CD8-positive, alpha-beta memory T cell (primary cell): ENCODE data around the gene SPOCK1. TPM values are rescaled to one million over a fixed set of nuclear protein-coding genes. Genes with fewer than 3 reads are reported as not detected.
A peak's percentile ranks its signal among the peaks of the same experiment; 100 is the strongest.

Experiments
- CTCF ChIA-PET: fragments of 350-600 bp; sonication (Branson Sonifier 250); formaldehyde crosslinking; loops from one replicate; lab custom pipeline; 2021; ENCODE audit warnings: antibody characterized with exemption; lab: Charles Lee
- POLR2A ChIA-PET: fragments of 350-600 bp; sonication (Branson Sonifier 250); formaldehyde crosslinking; loops from one replicate; lab custom pipeline; 2021; ENCODE audit warnings: antibody characterized with exemption; lab: Charles Lee
- DNase-seq, 5 donors: peaks; one replicate each; pipeline versions ENCODE4 v3.0.0 to v3.0.0-alpha.2; 2020 to 2022; ENCODE audit warnings: mixed read lengths in 1 of 5
- H3K27ac ChIP-seq: one replicate; pipeline ENCODE4 v1.7.0; 2013; ENCODE audit warnings: low read depth, mild to moderate bottlenecking, low read length, moderate library complexity
- H3K27me3 ChIP-seq: 2 replicates; pipeline ENCODE4 v1.7.0; 2013; ENCODE audit warnings: low read length, mild to moderate bottlenecking; ENCODE audit not compliant: insufficient read depth, poor library complexity, severe bottlenecking
- H3K36me3 ChIP-seq: 2 replicates; pipeline ENCODE4 v1.7.0; 2013; ENCODE audit warnings: mild to moderate bottlenecking, low read length, moderate library complexity; ENCODE audit not compliant: insufficient read depth
- H3K4me1 ChIP-seq: 2 replicates; pipeline ENCODE4 v1.7.0; 2013; ENCODE audit warnings: mild to moderate bottlenecking, low read length, moderate library complexity; ENCODE audit not compliant: insufficient read depth
- H3K4me3 ChIP-seq: 2 replicates; pipeline ENCODE4 v1.7.0; 2013; ENCODE audit warnings: mild to moderate bottlenecking, low read length
- H3K9me3 ChIP-seq: 2 replicates; pipeline ENCODE4 v1.7.0; 2013; ENCODE audit warnings: mild to moderate bottlenecking, low read length
- H3K27ac Mint-ChIP-seq, 8 donors: one replicate each; pipeline ENCODE4 v1.8.0; 2020 to 2021; ENCODE audit warnings: mixed read lengths in 8 of 8, mild to moderate bottlenecking in 6 of 8, inconsistent platforms in 3 of 8, moderate library complexity in 3 of 8
- H3K27me3 Mint-ChIP-seq, 2 donors: one replicate each; pipeline ENCODE4 v1.8.0; 2020 to 2021; ENCODE audit warnings: mixed read lengths in 2 of 2, mild to moderate bottlenecking in 1 of 2, moderate library complexity in 1 of 2
- H3K36me3 Mint-ChIP-seq, 3 donors: one replicate each; pipeline ENCODE4 v1.8.0; 2020 to 2021; ENCODE audit warnings: mixed read lengths in 3 of 3, inconsistent platforms in 1 of 3, mild to moderate bottlenecking in 1 of 3
- H3K4me1 Mint-ChIP-seq, 3 donors: one replicate each; pipeline ENCODE4 v1.8.0; 2020 to 2021; ENCODE audit warnings: mixed read lengths in 3 of 3, inconsistent platforms in 1 of 3, mild to moderate bottlenecking in 1 of 3
- H3K4me3 Mint-ChIP-seq, 7 donors: one replicate each; pipeline ENCODE4 v1.8.0; 2020 to 2021; ENCODE audit warnings: mixed read lengths in 7 of 7, mild to moderate bottlenecking in 6 of 7, moderate library complexity in 4 of 7, inconsistent platforms in 2 of 7
- H3K9me3 Mint-ChIP-seq, 5 donors: one replicate each; pipeline ENCODE4 v1.8.0; 2020 to 2022; ENCODE audit warnings: mixed read lengths in 5 of 5, mild to moderate bottlenecking in 3 of 5, moderate library complexity in 2 of 5, inconsistent platforms in 1 of 5
- polyA plus RNA-seq: library from polyadenylated mRNA; unstranded; fragments of 300-500 nt; fragmentation: Illumina TruSeq; gene quantifications from one replicate; pipeline ENCODE4 v1.2.3, GENCODE V29; 2021
- total RNA-seq, 2 experiments: library from RNA; stranded (reverse); gene quantifications; one replicate each; pipeline ENCODE4 v1.2.3, GENCODE V29; 2021

The SPOCK1 gene
- total and polyA plus RNA-seq, 3 experiments from 2014 or later = not detected

GRCh38 chr5:137200906-137201700 lies 298.0 kb downstream of the SPOCK1 start:
- no peaks in the 10 kb centered on the region for H3K36me3 ChIP-seq
- H3K9me3 ChIP-seq = no peaks in the 10 kb centered on the region
- no peaks in the 10 kb centered on the region for H3K4me1 ChIP-seq
- Mint-ChIP-seq H3K9me3 (peaks cover 0 to 2% (median 0%) of the 10 kb centered on the region in 5 donors), H3K27ac (no peak overlapping the region), H3K4me3 (no peak overlapping the region), H3K36me3 (no peaks in the 10 kb centered on the region), H3K4me1 (no peaks in the 10 kb centered on the region), H3K27me3 (peaks cover 10 to 13% of the 10 kb centered on the region in 2 donors)
- H3K27ac ChIP-seq = no peak overlapping the region
- no peak for DNase-seq
- POLR2A ChIA-PET = no interaction called here
- H3K4me3 ChIP-seq = no peak overlapping the region
- CTCF ChIA-PET = no interaction called here
- H3K27me3 ChIP-seq = no peaks in the 10 kb centered on the region

DNA sequence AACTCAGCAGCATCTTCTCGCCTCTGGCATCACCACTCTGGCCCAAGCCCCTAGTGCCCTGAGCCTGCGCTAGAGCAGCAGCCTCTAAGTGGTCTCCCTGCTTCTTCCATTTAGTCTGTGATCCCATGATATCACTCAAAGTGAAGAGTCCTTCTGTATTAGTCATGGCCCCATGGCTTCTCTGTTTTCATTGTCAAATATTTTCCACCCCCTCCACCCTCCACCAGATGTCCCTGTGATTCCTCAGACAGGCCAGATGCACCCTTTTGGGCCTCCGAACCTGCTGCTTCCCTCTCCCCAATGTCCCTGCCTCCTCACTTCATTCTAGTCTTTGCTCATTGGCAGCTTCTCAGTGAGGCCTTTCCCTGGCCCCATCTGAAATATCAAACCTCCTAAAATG lies 299.2 kb downstream of the SPOCK1 start:
- H3K27me3 Mint-ChIP-seq = peaks cover 7 to 9% of the 10 kb centered on the region in 2 donors
- no peaks in the 10 kb centered on the region for H3K4me1 ChIP-seq
- no peaks in the 10 kb centered on the region for H3K9me3 ChIP-seq
- ChIA-PET CTCF (no interaction called here), POLR2A (no interaction called here)
- no peaks in the 10 kb centered on the region for H3K36me3 Mint-ChIP-seq
- H3K4me1 Mint-ChIP-seq = no peaks in the 10 kb centered on the region
- H3K9me3 Mint-ChIP-seq = peaks cover 0 to 3% (median 2%) of the 10 kb centered on the region in 5 donors
- H3K4me3 ChIP-seq = no peak overlapping the region
- H3K4me3 Mint-ChIP-seq = no peak overlapping the region
- no peaks in the 10 kb centered on the region for H3K27me3 ChIP-seq
- DNase-seq = no peak
- H3K36me3 ChIP-seq = no peaks in the 10 kb centered on the region
- H3K27ac Mint-ChIP-seq = no peak overlapping the region
- H3K27ac ChIP-seq = no peak overlapping the region

DNA sequence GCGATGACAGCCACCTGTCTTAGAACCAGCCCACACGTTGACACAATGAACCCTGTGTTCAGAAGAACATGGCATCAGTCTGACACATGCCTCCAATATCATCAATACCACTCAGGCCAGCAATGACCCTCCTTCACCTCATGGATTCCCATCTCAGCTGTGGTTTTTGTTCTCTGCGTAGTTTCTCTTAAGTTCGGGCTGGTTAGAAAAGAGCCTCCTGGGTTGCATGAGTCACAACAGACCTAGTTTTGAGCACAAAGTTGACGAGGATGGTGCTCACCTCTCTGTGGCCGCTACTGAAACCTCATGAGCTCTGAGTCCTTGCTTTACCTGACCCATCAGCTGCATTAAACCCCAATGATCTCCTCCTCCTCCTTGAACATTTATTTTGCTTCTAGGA lies 299.9 kb downstream of the SPOCK1 start:
- no peak for DNase-seq
- ChIA-PET CTCF (no interaction called here), POLR2A (no interaction called here)
- no peaks in the 10 kb centered on the region for H3K9me3 ChIP-seq
- Mint-ChIP-seq H3K27ac (peak overlapping the region in 1 of 8 donors; percentile 52), H3K4me3 (no peak overlapping the region), H3K27me3 (peaks cover 0 to 6% of the 10 kb centered on the region in 2 donors), H3K4me1 (no peaks in the 10 kb centered on the region), H3K9me3 (peaks cover 0 to 3% (median 2%) of the 10 kb centered on the region in 5 donors), H3K36me3 (no peaks in the 10 kb centered on the region)
- no peaks in the 10 kb centered on the region for H3K4me1 ChIP-seq
- no peaks in the 10 kb centered on the region for H3K36me3 ChIP-seq
- H3K4me3 ChIP-seq = no peak overlapping the region
- H3K27me3 ChIP-seq = no peaks in the 10 kb centered on the region
- no peak overlapping the region for H3K27ac ChIP-seq

DNA sequence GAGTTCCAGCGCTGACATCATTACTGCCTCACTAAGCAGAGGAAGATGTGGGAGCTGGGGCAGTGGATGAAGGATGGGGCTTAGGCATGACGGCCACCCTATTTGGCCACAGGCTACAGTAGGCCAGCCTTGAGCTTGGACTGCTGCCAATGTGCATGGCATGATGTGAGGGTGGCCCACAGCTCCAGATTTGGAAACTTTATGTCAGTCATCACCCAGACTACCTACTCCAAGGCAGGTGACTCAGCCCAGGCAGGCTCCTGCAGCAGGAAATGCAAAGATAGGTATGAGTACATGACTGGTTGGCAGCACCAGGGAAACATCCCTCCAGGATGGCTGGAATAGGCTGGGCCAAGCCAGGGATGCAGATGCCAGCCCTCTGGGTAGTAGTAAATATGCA lies 303.6 kb downstream of the SPOCK1 start:
- H3K27ac ChIP-seq = no peak overlapping the region
- H3K36me3 ChIP-seq = no peaks in the 10 kb centered on the region
- H3K4me1 ChIP-seq = no peaks in the 10 kb centered on the region
- ChIA-PET CTCF (no interaction called here), POLR2A (no interaction called here)
- H3K9me3 Mint-ChIP-seq = peaks cover 0 to 6% (median 2%) of the 10 kb centered on the region in 5 donors
- H3K4me3 ChIP-seq = no peak overlapping the region
- peaks cover 3 to 7% of the 10 kb centered on the region in 2 donors for H3K27me3 Mint-ChIP-seq
- H3K27ac Mint-ChIP-seq = no peak overlapping the region
- no peaks in the 10 kb centered on the region for H3K36me3 Mint-ChIP-seq
- no peak for DNase-seq
- H3K4me3 Mint-ChIP-seq = no peak overlapping the region
- no peaks in the 10 kb centered on the region for H3K4me1 Mint-ChIP-seq
- H3K27me3 ChIP-seq = no peaks in the 10 kb centered on the region
- no peaks in the 10 kb centered on the region for H3K9me3 ChIP-seq

DNA sequence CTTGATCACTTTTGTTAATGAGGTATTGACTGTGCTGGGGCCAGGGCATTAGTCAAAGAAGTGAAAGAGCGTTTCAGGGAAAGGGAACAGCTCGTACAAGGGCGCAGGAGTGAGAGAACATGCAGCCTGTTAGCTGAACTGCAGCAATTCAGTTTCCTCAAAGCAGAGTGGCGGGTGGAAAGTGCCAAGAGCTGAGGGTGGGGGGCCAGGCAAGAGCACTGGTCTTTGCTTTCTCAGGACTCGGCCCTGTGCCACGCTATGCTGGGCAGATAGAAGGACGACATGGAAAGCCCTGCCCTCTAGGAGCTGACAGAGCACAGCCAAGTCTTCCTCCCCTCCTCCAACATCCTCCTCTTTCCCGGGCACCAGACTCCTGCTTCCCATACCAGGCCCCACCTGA lies 304.8 kb downstream of the SPOCK1 start:
- no peak overlapping the region for H3K4me3 Mint-ChIP-seq
- DNase-seq = no peak
- H3K9me3 ChIP-seq = no peaks in the 10 kb centered on the region
- POLR2A ChIA-PET = no interaction called here
- H3K27me3 ChIP-seq = no peaks in the 10 kb centered on the region
- CTCF ChIA-PET = no interaction called here
- H3K4me3 ChIP-seq = no peak overlapping the region
- no peaks in the 10 kb centered on the region for H3K36me3 ChIP-seq
- no peak overlapping the region for H3K27ac ChIP-seq
- H3K27me3 Mint-ChIP-seq = peaks cover 2 to 3% of the 10 kb centered on the region in 2 donors
- no peak overlapping the region for H3K27ac Mint-ChIP-seq
- H3K4me1 Mint-ChIP-seq = no peaks in the 10 kb centered on the region
- H3K9me3 Mint-ChIP-seq = peaks cover 0 to 6% (median 0%) of the 10 kb centered on the region in 5 donors
- no peaks in the 10 kb centered on the region for H3K36me3 Mint-ChIP-seq
- H3K4me1 ChIP-seq = no peaks in the 10 kb centered on the region

GRCh38 chr5:137192293-137192743 lies 306.8 kb downstream of the SPOCK1 start:
- Mint-ChIP-seq H3K4me3 (no peak overlapping the region), H3K9me3 (peaks cover 0 to 8% (median 0%) of the 10 kb centered on the region in 5 donors), H3K27ac (no peak overlapping the region), H3K4me1 (no peaks in the 10 kb centered on the region), H3K27me3 (peaks cover 3 to 4% of the 10 kb centered on the region in 2 donors), H3K36me3 (no peaks in the 10 kb centered on the region)
- no peaks in the 10 kb centered on the region for H3K9me3 ChIP-seq
- H3K27ac ChIP-seq = no peak overlapping the region
- POLR2A ChIA-PET = no interaction called here
- CTCF ChIA-PET = no interaction called here
- H3K36me3 ChIP-seq = no peaks in the 10 kb centered on the region
- no peaks in the 10 kb centered on the region for H3K27me3 ChIP-seq
- no peak overlapping the region for H3K4me3 ChIP-seq
- no peak for DNase-seq
- no peaks in the 10 kb centered on the region for H3K4me1 ChIP-seq

GRCh38 chr5:137191179-137191578 lies 307.9 kb downstream of the SPOCK1 start:
- ChIA-PET POLR2A (no interaction called here), CTCF (interaction anchor here (1.2 kb wide), 1 partner anchor 10 kb away, joined by 3 read pairs; no protein-coding TSS in a partner anchor)
- peaks cover 0 to 9% (median 0%) of the 10 kb centered on the region in 5 donors for H3K9me3 Mint-ChIP-seq
- DNase-seq = no peak
- no peak overlapping the region for H3K4me3 Mint-ChIP-seq
- Histone ChIP-seq H3K9me3 (no peaks in the 10 kb centered on the region), H3K27me3 (no peaks in the 10 kb centered on the region), H3K4me3 (no peak overlapping the region), H3K36me3 (no peaks in the 10 kb centered on the region), H3K4me1 (no peaks in the 10 kb centered on the region), H3K27ac (no peak overlapping the region)
- H3K27ac Mint-ChIP-seq = no peak overlapping the region
- no peaks in the 10 kb centered on the region for H3K4me1 Mint-ChIP-seq
- peaks cover 3 to 4% of the 10 kb centered on the region in 2 donors for H3K27me3 Mint-ChIP-seq
- no peaks in the 10 kb centered on the region for H3K36me3 Mint-ChIP-seq

DNA sequence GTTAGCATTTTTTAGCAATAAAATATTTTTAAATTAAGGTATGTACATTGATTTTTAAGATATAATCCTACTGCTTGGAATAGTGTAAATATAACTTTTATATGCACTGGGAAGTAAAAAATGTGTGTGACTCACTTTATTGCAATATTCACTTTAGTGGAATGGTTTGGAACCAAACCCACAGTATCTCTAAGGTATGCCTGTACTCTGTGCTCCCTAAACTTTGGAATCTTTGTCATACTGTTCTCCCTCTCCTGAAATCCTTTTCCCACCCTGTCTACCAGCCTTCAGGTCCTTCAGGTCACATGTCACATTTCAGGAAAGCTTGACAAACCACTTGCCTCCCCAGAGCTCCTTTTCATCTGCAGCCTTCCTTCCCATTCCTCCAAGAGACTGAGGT lies 308.7 kb downstream of the SPOCK1 start:
- no peak for DNase-seq
- Histone ChIP-seq H3K4me1 (no peaks in the 10 kb centered on the region), H3K4me3 (no peak overlapping the region), H3K9me3 (no peaks in the 10 kb centered on the region), H3K27me3 (no peaks in the 10 kb centered on the region), H3K27ac (no peak overlapping the region), H3K36me3 (no peaks in the 10 kb centered on the region)
- no peak overlapping the region for H3K27ac Mint-ChIP-seq
- H3K27me3 Mint-ChIP-seq = peaks cover 3 to 4% of the 10 kb centered on the region in 2 donors
- peaks cover 0 to 6% (median 0%) of the 10 kb centered on the region in 5 donors for H3K9me3 Mint-ChIP-seq
- ChIA-PET POLR2A (no interaction called here), CTCF (interaction anchor here (1.2 kb wide), 1 partner anchor 9 kb away, joined by 3 read pairs; no protein-coding TSS in a partner anchor)
- no peaks in the 10 kb centered on the region for H3K4me1 Mint-ChIP-seq
- no peaks in the 10 kb centered on the region for H3K36me3 Mint-ChIP-seq
- no peak overlapping the region for H3K4me3 Mint-ChIP-seq
